ENCODE measurements around the gene MROH7. TPM values are rescaled to one million over a fixed set of nuclear protein-coding genes. Genes with fewer than 3 reads are reported as not detected.

Gene MROH7
- 1 to 10 TPM in 2 of 4 donors, under 1 TPM in 2; 0.42 to 1.3 (median 0.89) TPM for total RNA-seq

GRCh38 chr1:54640863-54641836 lies at the start of gene MROH7:
TSS of gene MROH7 (plus strand) at chr1:54641786. CDS start at chr1:54652927, 11,141 bp downstream.
- intact Hi-C loops (cut with DNase I; ENCODE audit: low total_unique reads) (no loop called here), in situ Hi-C loops (cut with MboI; ENCODE audit: low sequenced_read_pairs in 4 of 4) (no loop called here)
- no peak within 1 kb of the TSS for H3K4me3 ChIP-seq
- no peaks in the 10 kb centered on the region for H3K36me3 ChIP-seq
- DNase-seq, result no peak
- H3K4me1 ChIP-seq, result peaks cover 4 to 9% of the 10 kb centered on the region in 2 donors
- TF ChIP-seq POLR2A (IDR thresholded peaks at IDR 0.05) (no peak), CTCF (IDR thresholded peaks at IDR 0.05 in 4 of 5, conservative IDR thresholded peaks at IDR 0.05 in 1 of 5) (no peak)
- ATAC-seq, result no peak
- no peaks in the 10 kb centered on the region for H3K27me3 ChIP-seq
- H3K9me3 ChIP-seq, result no peaks in the 10 kb centered on the region
- no peak within 1 kb of the TSS for H3K27ac ChIP-seq

- in situ Hi-C loops (cut with MboI; ENCODE audit: low sequenced_read_pairs in 4 of 4), result no loop called here
- H3K9me3 ChIP-seq, result no peaks in the 10 kb centered on the region
- no peaks in the 10 kb centered on the region for H3K4me1 ChIP-seq
- intact Hi-C loops (cut with DNase I; ENCODE audit: low total_unique reads), result no loop called here
- no peak overlapping the region for H3K4me3 ChIP-seq
- H3K36me3 ChIP-seq, result no peaks in the 10 kb centered on the region
- ATAC-seq (no peak), DNase-seq (no peak)
- H3K27me3 ChIP-seq, result no peaks in the 10 kb centered on the region
- H3K27ac ChIP-seq, result no peak overlapping the region
- TF ChIP-seq CTCF (IDR thresholded peaks at IDR 0.05 in 4 of 5, conservative IDR thresholded peaks at IDR 0.05 in 1 of 5), result no peak
- TF ChIP-seq POLR2A (IDR thresholded peaks at IDR 0.05), result no peak
Observed at GRCh38 chr1:54593571-54594160, 47.9 kb upstream of the MROH7 start.

GRCh38 chr1:54594463-54594862 lies 47.1 kb upstream of the MROH7 start:
- H3K27ac ChIP-seq, result no peak overlapping the region
- H3K4me3 ChIP-seq, result no peak overlapping the region
- no peaks in the 10 kb centered on the region for H3K4me1 ChIP-seq
- ATAC-seq (no peak), DNase-seq (no peak)
- H3K27me3 ChIP-seq, result no peaks in the 10 kb centered on the region
- in situ Hi-C loops (cut with MboI; ENCODE audit: low sequenced_read_pairs in 4 of 4) (no loop called here), intact Hi-C loops (cut with DNase I; ENCODE audit: low total_unique reads) (no loop called here)
- TF ChIP-seq CTCF (IDR thresholded peaks at IDR 0.05 in 4 of 5, conservative IDR thresholded peaks at IDR 0.05 in 1 of 5) (no peak), POLR2A (IDR thresholded peaks at IDR 0.05) (no peak)
- no peaks in the 10 kb centered on the region for H3K9me3 ChIP-seq
- H3K36me3 ChIP-seq, result no peaks in the 10 kb centered on the region

- TF ChIP-seq CTCF (IDR thresholded peaks at IDR 0.05 in 4 of 5, conservative IDR thresholded peaks at IDR 0.05 in 1 of 5), result no peak
- TF ChIP-seq POLR2A (IDR thresholded peaks at IDR 0.05), result no peak
- ATAC-seq, result no peak
- no peaks in the 10 kb centered on the region for H3K4me1 ChIP-seq
- H3K27me3 ChIP-seq, result no peaks in the 10 kb centered on the region
- no peak overlapping the region for H3K4me3 ChIP-seq
- H3K9me3 ChIP-seq, result no peaks in the 10 kb centered on the region
- no peaks in the 10 kb centered on the region for H3K36me3 ChIP-seq
- DNase-seq, result no peak
- intact Hi-C loops (cut with DNase I; ENCODE audit: low total_unique reads), result no loop called here
- no peak overlapping the region for H3K27ac ChIP-seq
- in situ Hi-C loops (cut with MboI; ENCODE audit: low sequenced_read_pairs in 4 of 4), result no loop called here
Observed at GRCh38 chr1:54595956-54596498, 45.6 kb upstream of the MROH7 start.

Data from gastrocnemius medialis (tissue), 4 donors.